ENCODE measurements around the gene TET1.

GRCh38 chr10:68560943-68561864 lies 1.1 kb downstream of the TET1 start:
- TF ChIP-seq CTCF (conservative IDR thresholded peaks at IDR 0.05; ENCODE audit: low read depth in 2 of 2): no peak
- TF ChIP-seq EZH2 (IDR thresholded peaks at IDR 0.05; ENCODE audit: low read depth, unreplicated experiment): no peak
- TF ChIP-seq POLR2AphosphoS5 (IDR thresholded peaks at IDR 0.05; ENCODE audit: low read depth): no peak
- TF ChIP-seq EZH2phosphoT487 (IDR thresholded peaks at IDR 0.05; ENCODE audit: unreplicated experiment): no peak
- TF ChIP-seq REST (IDR thresholded peaks at IDR 0.05; ENCODE audit: unreplicated experiment): no peak
- no peak for TF ChIP-seq CREB1 (CRISPR knock-in tag; IDR thresholded peaks at IDR 0.05; ENCODE audit: low read depth)
- no peak for TF ChIP-seq JUNB (IDR thresholded peaks at IDR 0.05; ENCODE audit: unreplicated experiment)
- TF ChIP-seq ETS1 (IDR thresholded peaks at IDR 0.05): no peak

Data from GM23338 (cell line).